SK-N-SH treated with all-trans-retinoic acid at 6 μM for 48 hours (cell line): Measurements from ENCODE around the gene CYP4F2.

Experiments
- ATAC-seq: fragments of 200-7000 bp; cut with Tn5 transposase; 3 replicates; pipeline ENCODE4 v1.9.1; 2020; ENCODE audit warnings: mild to moderate bottlenecking, moderate library complexity
- ARNTL ChIP-seq: fragments of 450-650 bp; formaldehyde crosslinking; IDR thresholded peaks from 2 replicates; pipeline ENCODE4 v1.5.0; 2020; ENCODE audit warnings: low read depth, mild to moderate bottlenecking, moderate library complexity, borderline replicate concordance
- CREB5 ChIP-seq: fragments of 250-450 bp; sonication (Bioruptor Pico); IDR thresholded peaks from 2 replicates; pipeline ENCODE4 v1.5.1; 2020; ENCODE audit warnings: low read depth, mild to moderate bottlenecking, moderate library complexity
- CSDC2 ChIP-seq: fragments of 250-450 bp; sonication (Bioruptor Pico); IDR thresholded peaks from 2 replicates; pipeline ENCODE4 v1.5.0; 2020; ENCODE audit warnings: mild to moderate bottlenecking, moderate library complexity
- CSRNP3 ChIP-seq: fragments of 250-450 bp; sonication (Bioruptor Pico); IDR thresholded peaks from 2 replicates; pipeline ENCODE4 v1.5.1; 2021; ENCODE audit warnings: mild to moderate bottlenecking, moderate library complexity
- ESRRG ChIP-seq: fragments of 250-450 bp; sonication (Bioruptor Pico); IDR thresholded peaks from 2 replicates; pipeline ENCODE4 v1.6.1; 2021; ENCODE audit warnings: mild to moderate bottlenecking
- GLIS3 ChIP-seq: fragments of 250-450 bp; sonication (Bioruptor Pico); IDR thresholded peaks from 2 replicates; pipeline ENCODE4 v1.5.0; 2020; ENCODE audit warnings: mild to moderate bottlenecking, moderate library complexity
- OSR1 ChIP-seq: fragments of 250-450 bp; sonication (Bioruptor Pico); IDR thresholded peaks from 2 replicates; pipeline ENCODE4 v1.8.0; 2022; ENCODE audit warnings: moderate library complexity, mild to moderate bottlenecking, inconsistent platforms
- PATZ1 ChIP-seq: fragments of 250-450 bp; sonication (Bioruptor Pico); IDR thresholded peaks from 2 replicates; pipeline ENCODE4 v1.8.0; 2020; ENCODE audit warnings: mild to moderate bottlenecking, moderate library complexity, borderline replicate concordance
- POU6F1 ChIP-seq: fragments of 250-450 bp; sonication (Bioruptor Pico); IDR thresholded peaks from 2 replicates; pipeline ENCODE4 v1.8.0; 2021; ENCODE audit warnings: low read depth, mild to moderate bottlenecking, moderate library complexity, borderline replicate concordance
- PPARA ChIP-seq: fragments of 250-450 bp; sonication (Bioruptor Pico); IDR thresholded peaks from 2 replicates; pipeline ENCODE4 v1.5.0; 2020; ENCODE audit warnings: mild to moderate bottlenecking, borderline replicate concordance
- RARB ChIP-seq: fragments of 250-450 bp; sonication (Bioruptor Pico); IDR thresholded peaks from 2 replicates; pipeline ENCODE4 v1.8.0; 2021; ENCODE audit warnings: mild to moderate bottlenecking, moderate library complexity
- SNAI2 ChIP-seq: fragments of 250-450 bp; sonication (Bioruptor Pico); IDR thresholded peaks from 2 replicates; pipeline ENCODE4 v1.5.0; 2020; ENCODE audit warnings: mild to moderate bottlenecking, moderate library complexity
- TCF4 ChIP-seq: fragments of 250-450 bp; sonication (Bioruptor Pico); IDR thresholded peaks from 2 replicates; pipeline ENCODE4 v1.8.0; 2021; ENCODE audit warnings: mild to moderate bottlenecking, moderate library complexity, borderline replicate concordance
- TOX ChIP-seq: fragments of 250-450 bp; sonication (Bioruptor Pico); IDR thresholded peaks from 2 replicates; pipeline ENCODE4 v1.8.0; 2021; ENCODE audit warnings: mild to moderate bottlenecking, moderate library complexity, borderline replicate concordance
- ZC3H10 ChIP-seq: fragments of 250-450 bp; sonication (Bioruptor Pico); IDR thresholded peaks from 2 replicates; pipeline ENCODE4 v1.5.1; 2021; ENCODE audit warnings: mild to moderate bottlenecking, moderate library complexity
- ZFP3 ChIP-seq: fragments of 250-450 bp; sonication (Bioruptor Pico); IDR thresholded peaks from 2 replicates; pipeline ENCODE4 v1.5.0; 2020; ENCODE audit warnings: mild to moderate bottlenecking, moderate library complexity
- ZFP30 ChIP-seq: fragments of 450-650 bp; formaldehyde crosslinking; IDR thresholded peaks from 2 replicates; pipeline ENCODE4 v1.5.0; 2022; ENCODE audit warnings: mild to moderate bottlenecking, moderate library complexity
- ZNF565 ChIP-seq: fragments of 450-650 bp; formaldehyde crosslinking; conservative IDR thresholded peaks from 2 replicates; pipeline ENCODE4 v1.5.0; 2020; ENCODE audit warnings: low read depth, mild to moderate bottlenecking, moderate library complexity
- ZNF8 ChIP-seq: fragments of 450-650 bp; formaldehyde crosslinking; IDR thresholded peaks from 2 replicates; pipeline ENCODE4 v1.5.0; 2020; ENCODE audit warnings: mild to moderate bottlenecking, moderate library complexity

The CYP4F2 gene

GRCh38 chr19:15862444-15862843, 35.4 kb downstream of the CYP4F2 start (continued):
- TF ChIP-seq PATZ1 (CRISPR knock-in tag) (no peak), RARB (no peak), OSR1 (CRISPR knock-in tag) (no peak), CREB5 (CRISPR knock-in tag) (no peak), ZNF8 (no peak), TCF4 (CRISPR knock-in tag) (no peak)

- ATAC-seq = no peak
- no peak for TF ChIP-seq ZFP30
- no peak for TF ChIP-seq ZNF565 (CRISPR knock-in tag)
- TF ChIP-seq PPARA (CRISPR knock-in tag) = no peak
- no peak for TF ChIP-seq SNAI2 (CRISPR knock-in tag)
- no peak for TF ChIP-seq OSR1 (CRISPR knock-in tag)
- no peak for TF ChIP-seq TOX (CRISPR knock-in tag)
- no peak for TF ChIP-seq ZNF8
- TF ChIP-seq ZC3H10 (CRISPR knock-in tag) = no peak
- TF ChIP-seq CSRNP3 (CRISPR knock-in tag) = no peak
- TF ChIP-seq CREB5 (CRISPR knock-in tag) = no peak
- no peak for TF ChIP-seq GLIS3
- no peak for TF ChIP-seq ESRRG (CRISPR knock-in tag)
- no peak for TF ChIP-seq ZFP3 (CRISPR knock-in tag)
Observed at GRCh38 chr19:15860522-15860921, 37.4 kb downstream of the CYP4F2 start.

- TF ChIP-seq CSRNP3 (CRISPR knock-in tag) (no peak), OSR1 (CRISPR knock-in tag) (no peak), ARNTL (CRISPR knock-in tag) (no peak), RARB (no peak), ESRRG (CRISPR knock-in tag) (no peak), GLIS3 (no peak), CSDC2 (CRISPR knock-in tag) (no peak), POU6F1 (no peak), TCF4 (CRISPR knock-in tag) (no peak), TOX (CRISPR knock-in tag) (no peak), ZNF565 (CRISPR knock-in tag) (no peak), ZC3H10 (CRISPR knock-in tag) (no peak), PPARA (CRISPR knock-in tag) (no peak)
- no peak for ATAC-seq
Observed at GRCh38 chr19:15859187-15859586, 38.7 kb downstream of the CYP4F2 start.

- TF ChIP-seq TCF4 (CRISPR knock-in tag) = no peak
- TF ChIP-seq, all 23 proteins: peak for 0
Observed at GRCh38 chr19:15850385-15850784, 47.5 kb downstream of the CYP4F2 start.

More at GRCh38 chr19:15850385-15850784, 47.5 kb downstream of the CYP4F2 start:
- no peak for ATAC-seq
